DMS79 treated with DMSO at 0.1 percent for 48 hours (cell line): Measurements from ENCODE around the gene F10.
A peak's percentile ranks its signal among the peaks of the same experiment; 100 is the strongest.
"Not testable (repeated sequence)": the region's sequence is repeated elsewhere in the genome, so short reads cannot be mapped to it uniquely, and the experiment has no call there.

Experiments
- DNase-seq: peaks from one replicate; lab custom pipeline; 2025; lab: John Stamatoyannopoulos, UW

F10 gene

GRCh38 chr13:113122550-113123225 is at the start of gene F10:
TSS of gene F10 (plus strand) at chr13:113122799. CDS start at chr13:113122856, 57 bp downstream.
- DNase-seq: no peak

DNA sequence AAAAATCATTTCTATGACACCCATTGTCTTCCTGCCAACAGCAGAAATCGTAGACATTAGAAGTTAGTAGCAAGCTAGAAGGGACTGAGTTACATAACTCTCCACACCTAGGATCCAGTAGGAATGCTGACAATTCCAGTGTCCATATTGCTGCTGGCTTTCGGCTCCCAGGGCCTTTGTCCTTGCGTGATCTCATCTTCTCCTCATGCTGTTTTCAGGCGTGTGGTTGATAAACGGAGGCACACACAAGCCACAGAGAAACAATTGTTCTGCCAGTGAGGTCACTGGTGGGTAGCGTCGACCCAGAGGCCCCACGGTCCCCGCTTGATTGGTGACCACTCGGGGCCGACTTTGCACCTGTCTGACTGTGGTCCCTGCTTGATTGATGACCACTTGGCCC is 48.7 kb upstream of the F10 start:
- DNase-seq: no peak

- DNase-seq: no peak
Measured at GRCh38 chr13:113074401-113074800, 48.2 kb upstream of the F10 start.

DNA sequence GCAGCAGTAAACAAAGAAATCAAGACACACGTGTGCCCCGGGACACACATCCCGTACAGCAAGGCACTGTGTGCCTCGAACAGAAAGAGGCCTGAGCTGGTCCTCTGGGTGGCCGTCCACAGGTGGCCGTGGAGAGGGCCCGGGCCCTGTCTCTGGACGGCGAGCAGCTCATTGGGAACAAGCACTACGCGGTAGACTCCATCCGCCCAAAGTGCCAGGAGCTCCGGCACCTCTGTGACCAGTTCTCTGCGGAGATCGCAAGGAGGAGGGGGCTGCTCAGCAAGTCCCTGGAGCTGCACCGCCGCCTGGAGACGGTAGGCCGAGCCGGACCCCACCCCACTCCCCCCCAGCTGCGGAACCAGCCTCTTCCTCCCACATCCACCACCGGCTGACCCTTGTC is 47.7 kb upstream of the F10 start:
- DNase-seq: no peak

GRCh38 chr13:113075711-113076110 is 46.9 kb upstream of the F10 start:
- DNase-seq: no peak

- no peak for DNase-seq
Measured at GRCh38 chr13:113076681-113077401, 45.8 kb upstream of the F10 start.

DNA sequence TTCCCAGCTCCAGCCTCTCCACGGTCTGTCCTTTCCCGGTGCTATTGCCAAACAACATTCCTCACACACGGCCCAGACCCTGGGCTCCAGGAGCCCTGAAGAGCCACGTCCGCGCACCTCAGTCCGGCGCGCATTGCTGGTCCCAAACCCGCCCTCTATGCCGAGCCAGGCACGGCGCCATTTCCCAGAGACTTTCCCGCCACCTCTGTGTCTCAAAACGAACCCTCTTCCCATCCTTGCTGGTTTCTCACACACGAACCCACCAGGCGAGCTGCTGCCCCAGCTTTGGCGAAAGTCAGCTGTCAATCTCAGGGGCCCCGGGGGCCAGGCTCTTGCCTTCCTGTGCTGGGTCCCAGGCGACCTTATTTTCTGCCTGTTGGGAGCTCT is 45.0 kb upstream of the F10 start:
- DNase-seq: no peak

DNA sequence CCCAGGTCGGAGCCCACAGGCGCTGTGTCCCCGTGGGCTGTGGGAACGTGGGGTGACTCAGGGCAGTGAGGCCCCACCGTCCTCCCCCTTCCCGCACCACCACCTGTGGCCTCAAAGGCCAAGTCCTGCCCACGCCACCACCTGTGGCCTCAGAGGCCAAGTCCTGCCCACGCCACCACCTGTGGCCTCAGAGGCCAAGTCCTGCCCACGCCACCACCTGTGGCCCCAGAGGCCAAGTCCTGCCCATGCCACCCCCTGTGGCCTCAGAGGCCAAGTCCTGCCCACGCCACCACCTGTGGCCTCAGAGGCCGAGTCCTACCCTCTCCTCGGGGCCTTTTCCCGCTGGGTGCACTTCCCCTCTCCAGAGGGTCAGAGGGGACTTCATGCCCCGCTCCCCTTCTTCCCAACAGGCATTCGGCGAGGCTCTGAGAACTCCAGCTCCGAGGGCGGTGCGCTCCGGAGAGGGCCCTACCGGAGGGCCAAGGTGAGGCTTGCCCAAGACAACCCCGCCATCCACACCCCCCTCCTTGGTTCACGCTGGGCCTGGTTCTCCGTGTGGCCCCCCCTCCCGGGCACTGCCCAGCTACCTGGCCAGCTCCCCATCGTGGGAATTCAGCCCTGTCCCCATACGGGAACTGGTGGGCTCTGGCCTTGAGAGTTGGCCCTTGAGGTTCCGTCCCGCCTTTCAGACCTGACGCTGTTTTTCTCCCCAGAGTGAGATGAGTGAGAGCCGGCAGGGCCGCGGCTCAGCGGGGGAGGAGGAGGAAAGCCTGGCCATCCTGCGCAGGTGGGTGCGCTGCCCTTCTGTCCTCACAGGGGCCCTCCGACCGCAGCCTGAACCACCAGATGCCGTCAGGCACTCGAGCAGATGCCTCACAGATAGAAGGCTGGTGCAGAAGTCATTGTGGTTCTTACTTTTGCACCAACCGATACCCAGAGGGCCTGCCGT is 44.4 kb upstream of the F10 start:
- DNase-seq: peak; percentile 87

DNA sequence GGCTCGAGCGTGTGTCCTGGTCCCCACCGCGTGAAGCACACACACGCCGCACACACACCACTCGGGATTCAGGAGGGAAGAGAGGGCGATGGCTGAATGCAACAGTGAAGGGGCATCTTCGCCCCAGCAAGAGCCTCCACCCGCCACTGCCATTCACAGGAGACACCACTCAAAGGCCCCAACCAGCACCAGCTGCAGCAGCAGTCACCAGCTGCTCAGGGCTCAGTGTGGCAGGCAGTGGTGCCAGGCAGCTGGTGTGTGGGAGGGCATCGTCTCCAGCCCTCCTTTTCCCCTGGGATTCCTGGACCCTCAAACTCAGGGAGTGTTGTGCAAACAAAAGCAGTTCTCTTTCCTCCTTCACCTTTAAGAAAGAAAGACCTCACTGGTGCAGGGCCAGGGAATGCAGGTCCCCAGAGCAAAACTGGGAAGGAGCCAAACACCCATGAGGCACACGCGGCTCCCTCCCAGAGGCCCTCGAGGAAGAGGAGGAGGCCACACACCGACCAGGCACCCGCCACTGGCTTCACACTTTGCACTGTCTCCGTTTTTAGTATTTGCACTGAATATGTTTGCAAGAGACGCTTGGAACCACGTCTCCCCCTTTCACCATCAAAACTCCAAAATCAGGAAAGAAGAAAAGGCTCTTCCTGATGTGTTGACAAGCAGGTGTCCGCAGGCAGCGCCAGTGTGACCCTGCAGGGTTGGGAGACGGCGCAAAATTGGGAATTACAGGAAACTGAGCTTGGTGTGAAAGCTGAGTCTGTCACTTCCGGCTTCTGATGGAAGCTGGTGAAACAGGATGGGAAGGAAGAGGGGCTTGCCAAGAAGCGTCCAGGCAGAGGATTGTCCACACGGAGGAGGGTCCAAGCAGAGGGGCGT is 43.5 kb upstream of the F10 start:
- DNase-seq: peak; percentile 94

DNA sequence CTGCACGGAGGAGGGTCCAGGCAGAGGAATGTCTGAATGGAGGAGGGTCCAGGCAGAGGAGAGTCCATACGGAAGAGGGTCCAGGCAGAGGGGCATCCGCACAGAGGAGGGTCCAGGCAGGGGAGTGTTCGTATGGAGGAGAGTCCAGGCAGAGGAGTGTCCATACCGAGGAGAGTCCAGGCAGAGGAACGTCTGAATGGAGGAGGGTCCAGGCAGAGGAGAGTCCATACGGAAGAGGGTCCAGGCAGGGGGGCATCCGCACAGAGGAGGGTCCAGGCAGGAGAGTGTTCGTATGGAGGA is 42.9 kb upstream of the F10 start:
- DNase-seq: not testable (repeated sequence)

GRCh38 chr13:113080361-113080831 is 42.2 kb upstream of the F10 start:
- no peak for DNase-seq

DNA sequence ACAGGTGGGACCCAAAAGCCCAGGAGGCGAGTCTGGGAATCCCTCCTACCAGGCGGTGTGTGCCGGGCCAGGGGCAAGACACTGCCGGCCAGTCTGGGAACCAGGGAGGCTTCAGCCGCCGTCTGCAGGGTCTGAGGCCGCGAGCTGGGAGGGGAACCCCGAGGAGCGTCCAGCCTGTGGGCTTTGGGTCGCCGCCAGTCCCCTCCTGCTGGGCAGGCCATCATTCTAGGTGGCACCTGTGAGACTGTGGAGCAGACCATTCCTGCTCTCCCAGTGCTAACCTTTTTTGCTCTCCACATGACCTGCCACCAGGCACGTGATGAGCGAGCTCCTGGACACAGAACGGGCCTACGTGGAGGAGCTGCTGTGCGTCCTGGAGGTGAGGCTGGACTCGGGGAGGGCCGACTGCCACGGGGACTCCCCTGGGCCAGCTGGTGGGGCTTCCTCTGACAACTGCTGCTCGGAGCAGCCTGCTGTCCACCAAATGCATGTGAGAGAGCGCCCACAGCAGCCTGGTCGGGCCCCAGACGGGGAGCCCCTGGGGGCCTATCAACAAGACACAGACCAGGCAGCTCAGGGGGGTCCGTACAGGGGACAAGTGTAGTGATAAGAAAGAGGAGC is 41.6 kb upstream of the F10 start:
- no peak for DNase-seq

DNA sequence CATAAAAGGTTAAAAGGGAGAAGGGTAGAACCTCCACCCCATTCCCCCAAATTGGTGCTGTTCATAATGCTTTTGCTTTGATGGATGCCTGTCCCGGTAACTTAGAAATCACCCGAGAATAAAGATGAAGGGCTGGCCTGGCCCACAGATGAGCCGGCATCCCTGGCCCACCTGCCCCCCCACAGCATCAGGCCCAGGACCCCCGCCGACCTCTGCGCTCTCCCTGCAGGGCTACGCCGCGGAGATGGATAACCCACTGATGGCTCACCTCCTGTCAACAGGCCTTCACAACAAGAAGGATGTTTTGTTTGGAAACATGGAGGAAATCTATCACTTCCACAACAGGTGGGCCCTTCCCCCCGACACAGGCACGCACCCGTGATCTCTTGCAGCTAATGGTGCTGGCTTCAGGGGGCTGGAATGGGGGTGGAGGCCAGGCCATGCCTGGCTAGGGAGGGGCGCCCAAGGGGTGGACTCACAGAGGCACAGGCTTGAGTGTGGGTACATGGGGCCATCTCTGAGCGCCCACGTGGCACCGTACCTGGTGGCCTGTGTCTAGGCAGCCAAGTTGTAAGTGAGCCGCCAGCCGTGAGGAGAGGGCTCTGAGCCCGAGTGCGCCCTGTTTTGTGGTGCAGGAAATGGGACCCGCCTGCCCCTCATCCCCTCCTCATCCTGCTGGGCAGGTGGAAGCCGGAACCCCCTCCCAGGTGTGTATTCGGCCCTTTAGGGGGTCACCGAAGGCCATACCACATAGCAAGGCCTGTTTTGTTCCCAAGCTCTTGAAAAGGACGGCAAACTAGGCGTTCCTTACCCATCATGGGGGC is 40.2 kb upstream of the F10 start:
- DNase-seq: no peak

GRCh38 chr13:113083022-113083373 is 39.6 kb upstream of the F10 start:
- DNase-seq: peak; percentile 40

GRCh38 chr13:113083402-113084061 is 39.1 kb upstream of the F10 start:
- peak; percentile 100 for DNase-seq

GRCh38 chr13:113084094-113084942 is 38.3 kb upstream of the F10 start:
- DNase-seq: peak; percentile 21

- DNase-seq: no peak
Measured at GRCh38 chr13:113084943-113085540, 37.6 kb upstream of the F10 start.

GRCh38 chr13:113086031-113086750 is 36.4 kb upstream of the F10 start:
- no peak for DNase-seq
